HG03025 (cell line): ENCODE results near the gene TXNL4A.
"Not testable (repeated sequence)": the region's sequence is repeated elsewhere in the genome, so short reads cannot be mapped to it uniquely, and the experiment has no call there.

ENCODE experiments used
- ATAC-seq: cut with Tn5 transposase; IDR thresholded peaks from one replicate; pipeline ENCODE4 v1.9.1; 2021; ENCODE audit warnings: mild to moderate bottlenecking, moderate library complexity; ENCODE audit not compliant: unreplicated experiment, low FRiP score

Gene TXNL4A, protein sequence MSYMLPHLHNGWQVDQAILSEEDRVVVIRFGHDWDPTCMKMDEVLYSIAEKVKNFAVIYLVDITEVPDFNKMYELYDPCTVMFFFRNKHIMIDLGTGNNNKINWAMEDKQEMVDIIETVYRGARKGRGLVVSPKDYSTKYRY

DNA sequence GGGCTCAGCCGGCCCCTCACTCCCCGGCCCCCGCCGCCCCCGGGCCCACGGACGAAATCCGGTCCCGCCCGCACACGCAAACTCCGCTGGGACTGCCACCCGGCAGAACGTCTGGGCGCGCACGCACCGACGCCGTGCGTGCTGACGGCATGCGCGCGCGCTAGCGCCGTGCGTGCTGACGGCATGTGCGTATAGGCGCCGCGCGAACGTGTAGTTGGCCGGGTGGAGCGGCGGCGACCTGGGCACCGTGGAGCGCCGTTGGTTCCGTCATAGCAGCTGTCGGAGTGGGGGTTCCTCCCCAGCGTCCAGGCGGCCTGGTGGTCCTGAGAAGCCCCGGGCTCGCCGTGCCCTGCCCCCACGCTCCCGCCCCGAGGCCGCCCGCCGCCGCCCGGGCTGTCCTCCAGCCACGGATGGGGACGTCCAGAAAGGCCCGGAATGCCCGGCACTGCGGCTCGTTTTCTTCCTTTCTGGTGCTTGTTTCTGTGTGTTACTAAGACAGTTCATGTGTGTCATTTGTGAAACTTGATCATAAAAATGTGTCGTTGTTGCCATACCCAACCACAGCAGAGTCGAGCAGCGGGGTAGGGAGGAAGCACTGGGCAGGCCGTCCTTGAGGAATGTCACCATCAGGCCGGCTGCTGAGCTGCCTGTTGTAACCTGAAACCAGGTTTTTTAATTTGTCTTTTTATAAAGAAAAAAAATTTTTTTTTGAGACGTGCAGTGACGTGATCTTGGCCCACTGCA lies at the start of gene TXNL4A:
Gene TXNL4A (minus strand): TSS at position 113 of the 744 bp plus-strand sequence. CDS start 171 bp downstream, outside the sequence.
- peak; percentile 93 for ATAC-seq

GRCh38 chr18:80037300-80037699 lies 48.9 kb upstream of the TXNL4A start:
- no peak for ATAC-seq

DNA sequence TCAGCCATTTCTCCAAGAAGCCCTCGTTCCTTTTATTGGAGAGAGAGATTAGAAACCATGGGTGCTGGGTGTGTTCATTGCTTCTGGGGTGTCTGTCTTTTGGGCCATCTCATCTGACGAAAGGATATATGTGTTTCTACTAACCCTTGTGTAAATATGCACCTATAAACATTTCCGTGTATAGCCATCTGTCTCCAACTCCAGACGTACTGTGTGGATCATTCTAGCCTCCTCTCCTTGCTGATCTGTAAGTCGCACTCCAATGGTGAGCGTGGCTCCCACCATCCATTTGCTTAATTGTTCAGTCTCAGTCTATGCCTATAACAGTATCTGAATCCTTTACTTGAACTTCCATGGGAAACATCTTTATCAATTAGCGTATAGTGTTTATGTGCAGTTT lies 47.6 kb upstream of the TXNL4A start:
- no peak for ATAC-seq

DNA sequence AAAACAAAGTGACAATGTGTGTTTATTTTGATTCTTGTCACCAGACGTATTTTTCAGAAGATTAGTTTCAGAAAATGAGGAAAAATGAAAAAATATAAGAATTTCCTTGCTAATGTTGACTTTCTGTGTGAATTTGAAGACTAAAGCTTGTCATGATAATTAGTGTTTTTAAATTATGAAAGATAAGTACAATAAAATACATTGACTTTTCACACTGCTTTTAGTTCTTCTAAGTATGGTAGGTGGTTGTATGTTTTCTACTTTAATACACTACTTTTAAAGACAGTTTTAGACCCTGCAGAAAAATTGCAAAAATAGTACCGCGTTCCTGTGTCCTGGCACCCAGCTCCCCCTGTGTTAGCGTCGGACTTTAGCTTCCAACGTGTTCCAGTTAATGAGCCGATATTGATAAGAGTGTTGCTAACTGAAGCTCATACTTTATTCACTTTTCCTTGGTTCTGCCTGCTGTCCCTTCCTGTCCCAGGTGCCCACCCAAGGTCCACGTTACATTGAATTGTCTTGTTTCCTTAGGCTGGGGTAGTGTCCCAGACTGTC lies 46.6 kb upstream of the TXNL4A start:
- no peak for ATAC-seq

DNA sequence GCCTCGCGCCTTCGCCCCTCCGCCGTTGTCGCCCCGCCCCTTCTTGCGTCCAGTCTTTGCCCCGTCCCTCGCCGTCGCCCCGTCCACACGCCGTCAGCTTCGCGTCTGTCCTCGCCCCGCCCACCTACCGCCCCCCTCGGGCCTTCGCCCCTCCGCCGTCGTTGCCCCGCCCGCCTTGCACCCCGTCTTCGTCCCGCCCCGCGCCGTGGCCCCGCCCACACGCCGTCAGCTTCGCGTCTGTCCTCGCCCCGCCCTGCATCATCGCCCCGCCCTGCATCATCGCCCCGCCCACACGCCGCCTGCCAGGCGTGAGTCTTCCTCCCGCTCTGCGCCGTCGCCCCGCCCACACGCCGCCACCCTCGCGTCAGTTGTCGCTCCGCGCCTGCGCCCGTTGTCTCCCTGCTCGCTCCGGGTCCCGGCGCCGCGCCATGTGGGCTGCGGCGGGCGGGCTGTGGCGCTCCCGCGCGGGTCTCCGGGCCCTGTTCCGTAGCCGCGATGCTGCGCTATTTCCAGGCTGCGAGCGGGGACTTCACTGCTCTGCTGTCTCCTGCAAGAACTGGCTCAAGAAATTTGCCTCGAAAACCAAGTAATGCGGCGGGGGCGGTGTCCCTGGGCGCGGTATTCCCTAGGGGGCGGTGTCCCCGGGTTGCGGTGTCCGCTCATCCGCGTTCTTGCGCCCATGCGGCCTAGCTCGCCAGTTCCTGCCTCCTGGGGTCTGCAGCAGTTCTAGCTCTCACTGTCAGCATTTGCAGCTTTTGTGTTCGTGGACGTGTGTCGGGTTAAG lies 45.9 kb upstream of the TXNL4A start, which contains the start of gene RBFA:
Gene RBFA (plus strand): TSS at position 367 of the 784 bp plus-strand sequence. CDS start 62 bp downstream, at position 429.
- ATAC-seq, result peak; percentile 68

GRCh38 chr18:80033181-80034067 lies 45.1 kb upstream of the TXNL4A start:
- ATAC-seq, result peak; percentile 50

GRCh38 chr18:80029690-80030089 lies 41.3 kb upstream of the TXNL4A start:
- ATAC-seq, result no peak

DNA sequence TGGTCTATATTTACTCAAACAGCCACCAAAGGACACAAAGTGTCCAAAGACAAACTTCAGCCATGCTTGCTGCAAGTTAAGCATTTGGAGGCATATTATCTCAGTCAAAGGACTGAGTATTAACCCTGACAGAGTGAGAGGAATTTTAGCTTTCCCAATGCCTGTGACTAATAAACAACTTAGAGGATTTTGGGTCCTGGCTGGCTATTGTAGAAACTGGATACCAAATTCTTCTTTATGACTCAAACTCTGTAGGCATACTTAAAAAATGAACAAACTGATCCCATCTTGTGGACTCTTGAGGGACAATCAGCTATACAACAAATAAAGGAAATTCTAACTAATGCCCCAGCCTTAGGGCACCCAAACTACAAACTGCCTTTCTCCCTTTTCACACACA lies 39.4 kb upstream of the TXNL4A start:
- ATAC-seq, result not testable (repeated sequence)

DNA sequence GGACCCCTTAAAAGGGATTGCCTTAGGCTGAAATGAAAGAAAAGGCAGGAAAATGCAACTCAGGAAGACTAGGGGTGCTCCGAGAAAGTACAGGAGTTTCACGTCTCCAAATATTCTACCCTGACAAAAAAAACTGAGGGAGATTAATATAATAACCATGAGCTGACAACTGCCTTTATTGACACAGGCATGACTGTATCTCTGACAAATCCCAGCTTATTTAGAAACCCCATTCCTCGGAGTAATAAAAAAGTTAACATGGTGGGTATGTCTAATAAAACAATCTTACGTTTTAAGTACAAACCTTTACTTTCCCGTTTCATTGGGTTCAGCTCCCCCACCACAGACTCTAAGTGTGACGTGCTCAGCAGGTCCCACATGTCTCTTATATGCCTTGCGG lies 38.0 kb upstream of the TXNL4A start:
- no peak for ATAC-seq

DNA sequence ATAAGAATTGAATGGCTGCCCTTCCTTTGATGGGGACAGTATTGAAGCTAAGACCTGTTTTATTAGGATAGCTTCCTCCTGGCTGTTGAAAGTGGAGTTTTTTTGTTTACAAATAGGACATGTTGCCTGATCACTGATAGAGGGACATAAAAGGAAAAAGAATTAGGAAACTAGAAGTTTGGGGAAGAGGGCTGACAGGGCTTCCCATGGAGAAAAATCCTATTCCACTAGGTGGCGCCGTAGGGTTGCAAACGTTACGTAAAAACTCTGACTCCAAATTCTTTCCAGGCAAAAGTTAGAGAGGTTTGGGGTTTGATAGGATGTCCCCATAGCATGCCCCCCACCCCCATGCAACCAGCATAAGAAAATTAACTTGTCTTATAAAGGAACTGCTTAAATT lies 34.8 kb upstream of the TXNL4A start:
- no peak for ATAC-seq

DNA sequence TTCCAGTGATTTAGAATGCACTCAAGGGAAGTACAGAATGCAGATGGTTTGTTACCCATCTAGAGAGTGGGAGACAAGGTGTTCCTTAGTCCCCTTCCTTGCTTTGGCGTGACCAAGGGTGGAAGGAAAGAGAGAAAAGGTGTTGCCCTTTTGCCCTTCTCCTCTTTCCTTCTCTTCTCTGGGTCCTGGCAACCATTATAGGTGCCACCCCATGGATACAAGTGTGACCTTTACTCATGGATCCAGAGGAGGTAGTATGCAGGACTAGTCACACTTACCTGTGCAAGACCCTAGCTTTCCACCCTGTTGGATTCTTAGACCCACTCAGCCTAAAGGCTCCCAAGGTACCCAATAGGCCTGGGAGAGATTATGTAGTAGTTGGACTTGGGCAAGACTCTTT lies 34.2 kb upstream of the TXNL4A start:
- ATAC-seq, result no peak

DNA sequence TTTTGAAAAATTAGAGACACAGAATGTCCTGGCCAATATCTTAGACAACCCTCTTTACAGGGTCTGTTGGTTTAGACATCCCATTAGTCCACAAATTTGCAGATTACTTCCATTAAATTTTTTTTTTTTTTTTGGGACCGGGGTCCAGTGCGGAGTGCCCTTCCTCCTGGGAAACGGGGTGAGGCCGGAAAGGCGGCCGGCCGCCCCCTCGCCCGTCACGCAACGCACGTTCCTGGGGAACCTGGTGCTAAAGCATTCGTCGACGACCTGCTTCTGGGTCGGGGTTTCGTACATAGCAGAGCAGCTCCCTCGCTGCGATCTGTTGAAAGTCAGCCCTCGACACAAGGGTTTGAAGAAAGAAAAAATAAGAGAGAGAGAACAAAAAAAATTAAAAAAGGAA lies 24.4 kb upstream of the TXNL4A start:
- ATAC-seq, result no peak

DNA sequence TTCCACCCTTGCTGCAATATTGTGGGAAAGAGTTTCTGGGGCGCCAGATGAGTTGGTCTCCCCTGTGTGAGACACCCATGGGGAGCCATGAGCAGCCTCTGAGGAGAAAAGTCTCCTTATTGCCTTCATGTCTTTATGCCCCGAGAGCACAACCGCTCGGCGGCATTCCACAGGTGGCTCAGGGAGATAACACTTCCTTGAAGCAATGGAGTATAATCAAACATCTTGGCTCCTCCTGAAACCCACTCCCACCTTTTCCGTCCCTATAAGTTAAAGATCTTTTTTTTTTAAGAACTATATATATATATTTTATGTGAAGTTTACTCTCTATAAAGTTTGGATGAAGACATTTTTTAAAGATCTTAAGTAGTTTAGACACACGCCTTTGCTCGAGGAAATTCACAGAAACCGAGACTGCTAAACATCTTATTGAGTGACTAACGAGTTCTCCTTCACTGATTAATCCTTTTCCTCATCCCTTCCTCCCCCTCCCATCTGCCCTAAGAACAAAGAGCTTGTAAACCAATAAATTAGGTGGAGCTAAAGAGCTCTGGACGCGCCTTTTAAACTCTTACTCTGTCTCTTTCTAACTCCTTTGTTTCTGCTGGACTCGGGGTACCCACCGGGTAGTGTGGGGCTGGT lies 23.3 kb upstream of the TXNL4A start:
- ATAC-seq, result not testable (repeated sequence)

- no peak for ATAC-seq
Measured at GRCh38 chr18:80010551-80010906, 22.2 kb upstream of the TXNL4A start.

GRCh38 chr18:80009661-80010550 lies 21.5 kb upstream of the TXNL4A start:
- ATAC-seq, result no peak

- no peak for ATAC-seq
Measured at GRCh38 chr18:80006724-80007123, 18.4 kb upstream of the TXNL4A start.

DNA sequence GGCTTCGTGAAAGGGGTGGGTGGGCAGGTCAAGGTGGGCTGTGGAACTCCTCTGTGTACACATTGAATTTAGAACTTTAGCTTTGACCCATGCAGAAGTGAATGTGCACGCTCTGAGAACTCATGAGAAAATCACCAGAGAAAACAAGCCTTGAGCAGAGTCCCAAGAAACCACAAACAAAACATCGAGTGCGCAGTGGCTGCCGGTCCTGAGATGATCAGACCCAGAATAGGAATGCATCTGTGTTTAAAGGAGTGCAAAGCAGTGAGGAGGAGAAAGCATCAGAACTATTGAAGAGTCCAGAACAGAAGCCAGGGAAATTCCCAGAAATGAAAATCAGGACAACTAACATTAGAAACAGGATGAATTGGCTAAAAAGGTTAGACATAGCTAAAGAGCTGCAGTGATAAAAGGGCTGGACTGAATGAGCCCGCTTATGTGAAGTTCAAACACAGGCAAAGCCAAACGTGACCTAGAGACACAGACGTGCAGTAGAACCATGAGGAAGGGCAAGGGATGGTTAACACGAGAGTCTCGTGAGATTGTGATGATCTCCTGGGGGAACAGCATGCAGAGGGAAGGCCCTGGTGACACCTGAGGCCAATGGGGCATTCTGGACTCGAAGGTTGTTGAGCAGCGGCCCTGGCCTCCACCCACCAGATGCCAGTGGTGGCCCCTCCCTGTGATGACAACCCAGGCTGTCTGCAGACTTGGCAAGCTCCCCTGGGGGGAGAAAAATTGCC lies 16.4 kb upstream of the TXNL4A start:
- no peak for ATAC-seq

GRCh38 chr18:80002468-80002867 lies 14.1 kb upstream of the TXNL4A start:
- ATAC-seq, result no peak
